SK-N-SH treated with all-trans-retinoic acid at 6 μM for 48 hours (cell line): ENCODE results near the gene TNIP1.

ENCODE experiments used
- ATAC-seq: fragments of 200-7000 bp; cut with Tn5 transposase; 3 replicates; pipeline ENCODE4 v1.9.1; 2020; ENCODE audit warnings: mild to moderate bottlenecking, moderate library complexity
- BACH2 ChIP-seq: fragments of 250-450 bp; sonication (Bioruptor Pico); IDR thresholded peaks from 2 replicates; pipeline ENCODE4 v1.9.0; 2021; ENCODE audit warnings: mild to moderate bottlenecking, borderline replicate concordance
- CSDC2 ChIP-seq: fragments of 250-450 bp; sonication (Bioruptor Pico); IDR thresholded peaks from 2 replicates; pipeline ENCODE4 v1.5.0; 2020; ENCODE audit warnings: mild to moderate bottlenecking, moderate library complexity
- ESRRG ChIP-seq: fragments of 250-450 bp; sonication (Bioruptor Pico); IDR thresholded peaks from 2 replicates; pipeline ENCODE4 v1.6.1; 2021; ENCODE audit warnings: mild to moderate bottlenecking
- GLIS3 ChIP-seq: fragments of 250-450 bp; sonication (Bioruptor Pico); IDR thresholded peaks from 2 replicates; pipeline ENCODE4 v1.5.0; 2020; ENCODE audit warnings: mild to moderate bottlenecking, moderate library complexity
- ISL1 ChIP-seq: fragments of 250-450 bp; sonication (Bioruptor Pico); IDR thresholded peaks from 2 replicates; pipeline ENCODE4 v2.1.2; 2022; ENCODE audit warnings: mild to moderate bottlenecking, moderate library complexity
- OSR1 ChIP-seq: fragments of 250-450 bp; sonication (Bioruptor Pico); IDR thresholded peaks from 2 replicates; pipeline ENCODE4 v1.8.0; 2022; ENCODE audit warnings: moderate library complexity, mild to moderate bottlenecking, inconsistent platforms
- PPARA ChIP-seq: fragments of 250-450 bp; sonication (Bioruptor Pico); IDR thresholded peaks from 2 replicates; pipeline ENCODE4 v1.5.0; 2020; ENCODE audit warnings: mild to moderate bottlenecking, borderline replicate concordance
- ZC3H10 ChIP-seq: fragments of 250-450 bp; sonication (Bioruptor Pico); IDR thresholded peaks from 2 replicates; pipeline ENCODE4 v1.5.1; 2021; ENCODE audit warnings: mild to moderate bottlenecking, moderate library complexity
- ZFP3 ChIP-seq: fragments of 250-450 bp; sonication (Bioruptor Pico); IDR thresholded peaks from 2 replicates; pipeline ENCODE4 v1.5.0; 2020; ENCODE audit warnings: mild to moderate bottlenecking, moderate library complexity
- ZFP30 ChIP-seq: fragments of 450-650 bp; formaldehyde crosslinking; IDR thresholded peaks from 2 replicates; pipeline ENCODE4 v1.5.0; 2022; ENCODE audit warnings: mild to moderate bottlenecking, moderate library complexity
- ZNF565 ChIP-seq: fragments of 450-650 bp; formaldehyde crosslinking; conservative IDR thresholded peaks from 2 replicates; pipeline ENCODE4 v1.5.0; 2020; ENCODE audit warnings: low read depth, mild to moderate bottlenecking, moderate library complexity
- ZNF70 ChIP-seq: fragments of 450-650 bp; formaldehyde crosslinking; IDR thresholded peaks from 2 replicates; pipeline ENCODE4 v1.5.0; 2020; ENCODE audit warnings: mild to moderate bottlenecking, moderate library complexity
- ZNF8 ChIP-seq: fragments of 450-650 bp; formaldehyde crosslinking; IDR thresholded peaks from 2 replicates; pipeline ENCODE4 v1.5.0; 2020; ENCODE audit warnings: mild to moderate bottlenecking, moderate library complexity
- TF ChIP-seq, protein P1 (sequence below): fragments of 250-450 bp; sonication (Bioruptor Pico); IDR thresholded peaks from 2 replicates; pipeline ENCODE4 v1.5.1; 2020; ENCODE audit warnings: low read depth, mild to moderate bottlenecking, moderate library complexity
- TF ChIP-seq, protein P2 (sequence below): fragments of 250-450 bp; sonication (Bioruptor Pico); IDR thresholded peaks from 2 replicates; pipeline ENCODE4 v1.8.0; 2021; ENCODE audit warnings: low read depth, mild to moderate bottlenecking, moderate library complexity, borderline replicate concordance
- TF ChIP-seq, protein P3 (sequence below): fragments of 250-450 bp; sonication (Bioruptor Pico); IDR thresholded peaks from 2 replicates; pipeline ENCODE4 v1.5.0; 2020; ENCODE audit warnings: mild to moderate bottlenecking, moderate library complexity

Gene TNIP1

DNA sequence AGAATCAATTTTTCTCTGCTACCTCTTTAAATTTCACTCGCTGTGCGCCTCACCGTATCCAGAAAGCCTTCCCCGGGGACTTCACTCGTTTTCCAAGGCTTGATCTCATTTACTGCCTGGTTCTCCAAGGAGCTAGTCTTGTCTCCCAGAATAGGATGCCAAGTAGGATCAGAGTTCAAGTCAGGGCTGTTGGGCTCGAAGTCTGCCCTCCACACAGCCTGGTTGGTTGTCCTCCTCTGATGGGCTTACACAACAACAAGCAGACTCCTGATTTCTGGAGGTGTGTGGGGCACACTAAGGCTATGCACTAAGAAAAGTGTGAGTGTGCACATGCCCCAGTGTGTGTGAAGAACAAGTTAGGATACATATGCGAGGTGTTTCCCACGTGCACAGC, 14.0 kb upstream of the TNIP1 start:
- no peak; the same call in 2 of the 3 replicates for ATAC-seq
- TF ChIP-seq ZC3H10 (no peak), BACH2 (CRISPR knock-in tag) (no peak), ISL1 (CRISPR knock-in tag) (no peak), ZFP3 (no peak), ZNF70 (CRISPR knock-in tag) (no peak), ZFP30 (CRISPR knock-in tag) (no peak), OSR1 (no peak), ESRRG (CRISPR knock-in tag) (no peak), GLIS3 (CRISPR knock-in tag) (no peak)
- TF ChIP-seq, protein P1, sequence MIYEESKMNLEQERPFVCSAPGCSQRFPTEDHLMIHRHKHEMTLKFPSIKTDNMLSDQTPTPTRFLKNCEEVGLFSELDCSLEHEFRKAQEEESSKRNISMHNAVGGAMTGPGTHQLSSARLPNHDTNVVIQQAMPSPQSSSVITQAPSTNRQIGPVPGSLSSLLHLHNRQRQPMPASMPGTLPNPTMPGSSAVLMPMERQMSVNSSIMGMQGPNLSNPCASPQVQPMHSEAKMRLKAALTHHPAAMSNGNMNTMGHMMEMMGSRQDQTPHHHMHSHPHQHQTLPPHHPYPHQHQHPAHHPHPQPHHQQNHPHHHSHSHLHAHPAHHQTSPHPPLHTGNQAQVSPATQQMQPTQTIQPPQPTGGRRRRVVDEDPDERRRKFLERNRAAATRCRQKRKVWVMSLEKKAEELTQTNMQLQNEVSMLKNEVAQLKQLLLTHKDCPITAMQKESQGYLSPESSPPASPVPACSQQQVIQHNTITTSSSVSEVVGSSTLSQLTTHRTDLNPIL (CRISPR knock-in tag), result no peak
- TF ChIP-seq, protein P2, sequence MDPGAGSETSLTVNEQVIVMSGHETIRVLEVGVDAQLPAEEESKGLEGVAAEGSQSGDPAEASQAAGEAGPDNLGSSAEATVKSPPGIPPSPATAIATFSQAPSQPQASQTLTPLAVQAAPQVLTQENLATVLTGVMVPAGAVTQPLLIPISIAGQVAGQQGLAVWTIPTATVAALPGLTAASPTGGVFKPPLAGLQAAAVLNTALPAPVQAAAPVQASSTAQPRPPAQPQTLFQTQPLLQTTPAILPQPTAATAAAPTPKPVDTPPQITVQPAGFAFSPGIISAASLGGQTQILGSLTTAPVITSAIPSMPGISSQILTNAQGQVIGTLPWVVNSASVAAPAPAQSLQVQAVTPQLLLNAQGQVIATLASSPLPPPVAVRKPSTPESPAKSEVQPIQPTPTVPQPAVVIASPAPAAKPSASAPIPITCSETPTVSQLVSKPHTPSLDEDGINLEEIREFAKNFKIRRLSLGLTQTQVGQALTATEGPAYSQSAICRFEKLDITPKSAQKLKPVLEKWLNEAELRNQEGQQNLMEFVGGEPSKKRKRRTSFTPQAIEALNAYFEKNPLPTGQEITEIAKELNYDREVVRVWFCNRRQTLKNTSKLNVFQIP, result no peak
- TF ChIP-seq, protein P3, sequence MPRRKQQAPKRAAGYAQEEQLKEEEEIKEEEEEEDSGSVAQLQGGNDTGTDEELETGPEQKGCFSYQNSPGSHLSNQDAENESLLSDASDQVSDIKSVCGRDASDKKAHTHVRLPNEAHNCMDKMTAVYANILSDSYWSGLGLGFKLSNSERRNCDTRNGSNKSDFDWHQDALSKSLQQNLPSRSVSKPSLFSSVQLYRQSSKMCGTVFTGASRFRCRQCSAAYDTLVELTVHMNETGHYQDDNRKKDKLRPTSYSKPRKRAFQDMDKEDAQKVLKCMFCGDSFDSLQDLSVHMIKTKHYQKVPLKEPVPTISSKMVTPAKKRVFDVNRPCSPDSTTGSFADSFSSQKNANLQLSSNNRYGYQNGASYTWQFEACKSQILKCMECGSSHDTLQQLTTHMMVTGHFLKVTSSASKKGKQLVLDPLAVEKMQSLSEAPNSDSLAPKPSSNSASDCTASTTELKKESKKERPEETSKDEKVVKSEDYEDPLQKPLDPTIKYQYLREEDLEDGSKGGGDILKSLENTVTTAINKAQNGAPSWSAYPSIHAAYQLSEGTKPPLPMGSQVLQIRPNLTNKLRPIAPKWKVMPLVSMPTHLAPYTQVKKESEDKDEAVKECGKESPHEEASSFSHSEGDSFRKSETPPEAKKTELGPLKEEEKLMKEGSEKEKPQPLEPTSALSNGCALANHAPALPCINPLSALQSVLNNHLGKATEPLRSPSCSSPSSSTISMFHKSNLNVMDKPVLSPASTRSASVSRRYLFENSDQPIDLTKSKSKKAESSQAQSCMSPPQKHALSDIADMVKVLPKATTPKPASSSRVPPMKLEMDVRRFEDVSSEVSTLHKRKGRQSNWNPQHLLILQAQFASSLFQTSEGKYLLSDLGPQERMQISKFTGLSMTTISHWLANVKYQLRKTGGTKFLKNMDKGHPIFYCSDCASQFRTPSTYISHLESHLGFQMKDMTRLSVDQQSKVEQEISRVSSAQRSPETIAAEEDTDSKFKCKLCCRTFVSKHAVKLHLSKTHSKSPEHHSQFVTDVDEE (CRISPR knock-in tag), result no peak

DNA sequence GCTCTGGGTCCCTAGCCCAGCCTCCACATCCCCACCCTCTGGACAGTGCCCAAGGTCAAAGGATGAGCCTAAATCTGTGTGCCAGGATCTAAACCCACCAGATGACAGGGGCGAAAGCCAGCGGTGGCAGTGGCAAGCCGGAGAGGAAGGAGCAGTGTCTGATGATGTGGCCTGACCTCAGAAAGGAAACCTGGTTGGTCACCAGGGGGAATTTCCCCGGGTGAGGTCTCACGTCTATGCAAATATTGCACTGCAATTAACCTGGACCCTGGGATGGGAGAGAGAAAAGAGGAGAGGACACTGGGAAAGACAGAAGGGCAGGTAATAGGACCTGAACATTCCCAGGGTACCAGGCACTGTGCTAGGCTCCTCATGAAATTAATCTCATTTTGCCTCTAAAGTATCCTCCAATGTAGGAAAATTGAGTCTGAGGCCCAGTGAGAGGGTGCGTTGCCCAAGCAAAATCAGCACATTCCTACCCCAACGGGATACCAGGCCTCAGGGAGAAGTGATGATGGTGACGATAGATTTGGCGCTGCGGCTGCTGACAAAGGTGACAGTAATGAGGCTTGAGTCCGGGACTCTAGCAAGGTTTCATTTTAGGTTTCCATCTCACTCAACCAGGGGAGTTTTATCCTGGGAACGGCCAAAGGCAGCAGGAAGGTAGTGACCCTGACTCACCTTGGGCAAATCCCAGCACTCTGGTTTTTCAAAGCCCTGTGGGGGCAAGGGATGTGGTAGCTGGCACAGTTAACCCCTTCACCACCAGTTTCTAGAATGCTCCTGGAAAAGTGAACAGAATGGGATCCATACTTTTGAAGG, 13.4 kb upstream of the TNIP1 start:
- ATAC-seq, result no peak
- TF ChIP-seq ZNF565 (CRISPR knock-in tag), result no peak

DNA sequence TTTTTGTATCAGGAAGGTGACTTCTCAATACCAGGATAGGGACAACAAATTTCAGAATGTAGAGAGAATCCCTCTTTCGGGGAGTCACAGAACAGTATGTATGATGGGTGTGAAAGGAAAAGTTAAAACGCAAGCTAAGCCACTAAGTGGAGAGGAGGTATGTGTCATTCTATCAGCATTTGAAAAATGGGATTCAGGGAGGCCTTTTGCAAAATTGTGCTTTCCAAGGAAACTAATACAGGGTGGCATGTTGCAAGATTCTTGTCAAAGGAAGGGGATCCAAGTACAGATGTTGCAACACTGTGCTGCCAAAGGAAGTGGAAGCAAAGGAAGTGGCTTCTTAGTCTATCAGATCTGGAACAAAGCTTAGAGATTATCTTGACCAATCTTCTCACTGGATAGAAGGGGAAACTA, 12.6 kb upstream of the TNIP1 start:
- ATAC-seq, result peak; percentile 69

DNA sequence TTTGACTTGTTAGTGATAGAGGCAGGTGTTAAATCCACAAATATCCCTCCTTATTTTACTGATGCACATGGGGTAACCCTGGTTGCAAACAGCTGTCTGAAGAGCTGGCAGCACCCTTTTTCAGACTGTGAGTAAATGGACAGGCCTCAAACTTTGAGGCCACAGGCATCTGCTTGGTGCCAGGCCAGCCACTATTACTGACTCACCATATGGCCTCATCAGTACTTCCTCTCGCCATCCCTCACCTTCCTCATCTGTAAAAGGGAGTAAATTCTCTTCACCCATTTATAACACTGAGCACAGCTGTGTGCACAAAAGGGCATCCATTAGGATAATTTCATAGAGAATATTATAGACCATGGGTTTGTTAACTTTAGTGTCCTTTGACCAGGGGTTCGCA, 11.9 kb upstream of the TNIP1 start:
- TF ChIP-seq, protein P3 (CRISPR knock-in tag), result no peak
- TF ChIP-seq ZNF8 (CRISPR knock-in tag) (no peak), CSDC2 (CRISPR knock-in tag) (no peak), GLIS3 (CRISPR knock-in tag) (no peak), ZC3H10 (no peak)
- TF ChIP-seq, protein P1 (CRISPR knock-in tag), result no peak
- TF ChIP-seq, all 23 proteins: peak for 0
- ATAC-seq, result peak; percentile 39

More for the DNA sequence above, 12.6 kb upstream of the TNIP1 start:
- TF ChIP-seq, protein P1 (CRISPR knock-in tag), result no peak
- TF ChIP-seq ZNF8 (CRISPR knock-in tag), result no peak
- TF ChIP-seq ZC3H10, result no peak
- TF ChIP-seq BACH2 (CRISPR knock-in tag), result no peak
- no peak for TF ChIP-seq PPARA (CRISPR knock-in tag)
- no peak for TF ChIP-seq ZNF565 (CRISPR knock-in tag)
- TF ChIP-seq ISL1 (CRISPR knock-in tag), result no peak; the same call in 1 of the 2 replicates
